ENCODE results near the gene NHS.
"Not testable (repeated sequence)": the region's sequence is repeated elsewhere in the genome, so short reads cannot be mapped to it uniquely, and the experiment has no call there.

Gene NHS

GRCh38 chrX:17415242-17415810 is 40.3 kb downstream of the NHS start:
- H3K4me1 Mint-ChIP-seq (ENCODE audit: low read depth), result peaks cover 29% of the 10 kb centered on the region
- no peak overlapping the region for H3K4me3 Mint-ChIP-seq
- H3K27ac Mint-ChIP-seq, result no peak overlapping the region
- H3K9me3 Mint-ChIP-seq, result no peaks in the 10 kb centered on the region
- H3K27me3 Mint-ChIP-seq, result peaks cover 6% of the 10 kb centered on the region
- H3K36me3 Mint-ChIP-seq (ENCODE audit: low read depth), result no peaks in the 10 kb centered on the region

GRCh38 chrX:17417372-17417771 is 42.4 kb downstream of the NHS start:
- H3K27me3 Mint-ChIP-seq, result peaks cover 8% of the 10 kb centered on the region
- peaks cover 29% of the 10 kb centered on the region for H3K4me1 Mint-ChIP-seq (ENCODE audit: low read depth)
- H3K9me3 Mint-ChIP-seq, result no peaks in the 10 kb centered on the region
- H3K36me3 Mint-ChIP-seq (ENCODE audit: low read depth), result no peaks in the 10 kb centered on the region
- no peak overlapping the region for H3K4me3 Mint-ChIP-seq
- H3K27ac Mint-ChIP-seq, result no peak overlapping the region

GRCh38 chrX:17425136-17425535 is 50.1 kb downstream of the NHS start:
- Mint-ChIP-seq H3K4me1 (ENCODE audit: low read depth) (no peaks in the 10 kb centered on the region), H3K27me3 (peaks cover 4% of the 10 kb centered on the region), H3K27ac (no peak overlapping the region), H3K4me3 (no peak overlapping the region), H3K9me3 (no peaks in the 10 kb centered on the region), H3K36me3 (ENCODE audit: low read depth) (no peaks in the 10 kb centered on the region)

GRCh38 chrX:17425551-17425950 is 50.6 kb downstream of the NHS start:
- Mint-ChIP-seq H3K27me3 (peaks cover 2% of the 10 kb centered on the region), H3K4me1 (ENCODE audit: low read depth) (no peaks in the 10 kb centered on the region), H3K27ac (no peak overlapping the region), H3K9me3 (no peaks in the 10 kb centered on the region), H3K4me3 (no peak overlapping the region), H3K36me3 (ENCODE audit: low read depth) (no peaks in the 10 kb centered on the region)

GRCh38 chrX:17431171-17431570 is 56.2 kb downstream of the NHS start:
- Mint-ChIP-seq H3K27ac (no peak overlapping the region), H3K36me3 (ENCODE audit: low read depth) (no peaks in the 10 kb centered on the region)

GRCh38 chrX:17432158-17432557 is 57.2 kb downstream of the NHS start:
- no peaks in the 10 kb centered on the region for H3K36me3 Mint-ChIP-seq (ENCODE audit: low read depth)
- no peak overlapping the region for H3K4me3 Mint-ChIP-seq
- no peak overlapping the region for H3K27ac Mint-ChIP-seq
- no peaks in the 10 kb centered on the region for H3K9me3 Mint-ChIP-seq
- H3K4me1 Mint-ChIP-seq (ENCODE audit: low read depth), result no peaks in the 10 kb centered on the region
- H3K27me3 Mint-ChIP-seq, result peaks cover 12% of the 10 kb centered on the region

More at GRCh38 chrX:17431171-17431570, 56.2 kb downstream of the NHS start:
- Mint-ChIP-seq H3K4me3 (no peak overlapping the region), H3K27me3 (peaks cover 12% of the 10 kb centered on the region), H3K4me1 (ENCODE audit: low read depth) (no peaks in the 10 kb centered on the region), H3K9me3 (no peaks in the 10 kb centered on the region)

- H3K4me1 Mint-ChIP-seq (ENCODE audit: low read depth), result no peaks in the 10 kb centered on the region
- H3K27ac Mint-ChIP-seq, result no peak overlapping the region
- H3K36me3 Mint-ChIP-seq (ENCODE audit: low read depth), result no peaks in the 10 kb centered on the region
- H3K27me3 Mint-ChIP-seq, result peaks cover 12% of the 10 kb centered on the region
- no peaks in the 10 kb centered on the region for H3K9me3 Mint-ChIP-seq
- H3K4me3 Mint-ChIP-seq, result no peak overlapping the region
Observed at GRCh38 chrX:17433965-17434364, 59.0 kb downstream of the NHS start.

GRCh38 chrX:17435476-17435875 is 60.5 kb downstream of the NHS start:
- peaks cover 11% of the 10 kb centered on the region for H3K27me3 Mint-ChIP-seq
- H3K36me3 Mint-ChIP-seq (ENCODE audit: low read depth), result no peaks in the 10 kb centered on the region
- no peaks in the 10 kb centered on the region for H3K9me3 Mint-ChIP-seq
- H3K4me3 Mint-ChIP-seq, result no peak overlapping the region
- H3K27ac Mint-ChIP-seq, result no peak overlapping the region
- no peaks in the 10 kb centered on the region for H3K4me1 Mint-ChIP-seq (ENCODE audit: low read depth)

GRCh38 chrX:17438221-17438620 is 63.2 kb downstream of the NHS start:
- Mint-ChIP-seq H3K36me3 (ENCODE audit: low read depth) (no peaks in the 10 kb centered on the region), H3K4me1 (ENCODE audit: low read depth) (peaks cover 3% of the 10 kb centered on the region), H3K4me3 (no peak overlapping the region), H3K9me3 (no peaks in the 10 kb centered on the region), H3K27me3 (no peaks in the 10 kb centered on the region), H3K27ac (no peak overlapping the region)

- H3K9me3 Mint-ChIP-seq, result no peaks in the 10 kb centered on the region
- no peak overlapping the region for H3K27ac Mint-ChIP-seq
- no peaks in the 10 kb centered on the region for H3K36me3 Mint-ChIP-seq (ENCODE audit: low read depth)
- peaks cover 3% of the 10 kb centered on the region for H3K4me1 Mint-ChIP-seq (ENCODE audit: low read depth)
- H3K27me3 Mint-ChIP-seq, result no peaks in the 10 kb centered on the region
- no peak overlapping the region for H3K4me3 Mint-ChIP-seq
Observed at GRCh38 chrX:17440258-17440657, 65.3 kb downstream of the NHS start.

GRCh38 chrX:17440836-17441235 is 65.8 kb downstream of the NHS start:
- Mint-ChIP-seq H3K36me3 (ENCODE audit: low read depth) (no peaks in the 10 kb centered on the region), H3K4me1 (ENCODE audit: low read depth) (peaks cover 3% of the 10 kb centered on the region), H3K4me3 (no peak overlapping the region), H3K27ac (no peak overlapping the region), H3K27me3 (no peaks in the 10 kb centered on the region), H3K9me3 (no peaks in the 10 kb centered on the region)

GRCh38 chrX:17441965-17442364 is 67.0 kb downstream of the NHS start:
- Mint-ChIP-seq H3K9me3 (no peaks in the 10 kb centered on the region), H3K36me3 (ENCODE audit: low read depth) (no peaks in the 10 kb centered on the region), H3K4me3 (no peak overlapping the region)

GRCh38 chrX:17442898-17443297 is 67.9 kb downstream of the NHS start:
- H3K9me3 Mint-ChIP-seq, result no peaks in the 10 kb centered on the region
- H3K27ac Mint-ChIP-seq, result no peak overlapping the region
- peaks cover 3% of the 10 kb centered on the region for H3K4me1 Mint-ChIP-seq (ENCODE audit: low read depth)
- H3K4me3 Mint-ChIP-seq, result no peak overlapping the region
- H3K36me3 Mint-ChIP-seq (ENCODE audit: low read depth), result no peaks in the 10 kb centered on the region
- no peaks in the 10 kb centered on the region for H3K27me3 Mint-ChIP-seq

More at GRCh38 chrX:17441965-17442364, 67.0 kb downstream of the NHS start:
- Mint-ChIP-seq H3K27me3 (no peaks in the 10 kb centered on the region), H3K27ac (no peak overlapping the region), H3K4me1 (ENCODE audit: low read depth) (peaks cover 3% of the 10 kb centered on the region)

- Mint-ChIP-seq H3K9me3 (no peaks in the 10 kb centered on the region), H3K27ac (no peak overlapping the region), H3K4me3 (no peak overlapping the region), H3K4me1 (ENCODE audit: low read depth) (peaks cover 3% of the 10 kb centered on the region), H3K36me3 (ENCODE audit: low read depth) (no peaks in the 10 kb centered on the region), H3K27me3 (no peaks in the 10 kb centered on the region)
Observed at GRCh38 chrX:17443556-17443955, 68.6 kb downstream of the NHS start.

- H3K4me3 Mint-ChIP-seq; H3K27ac Mint-ChIP-seq; H3K36me3 Mint-ChIP-seq (ENCODE audit: low read depth); H3K9me3 Mint-ChIP-seq; H3K4me1 Mint-ChIP-seq (ENCODE audit: low read depth); H3K27me3 Mint-ChIP-seq: not testable (repeated sequence)
Observed at GRCh38 chrX:17446269-17446668, 71.3 kb downstream of the NHS start.

- Mint-ChIP-seq H3K27ac (no peak overlapping the region), H3K9me3 (no peaks in the 10 kb centered on the region), H3K36me3 (ENCODE audit: low read depth) (no peaks in the 10 kb centered on the region), H3K4me3 (no peak overlapping the region), H3K4me1 (ENCODE audit: low read depth) (no peaks in the 10 kb centered on the region), H3K27me3 (no peaks in the 10 kb centered on the region)
Observed at GRCh38 chrX:17448188-17448587, 73.2 kb downstream of the NHS start.

Data from stimulated activated naive CD8-positive, alpha-beta T cell treated with anti-CD3 and anti-CD28 coated beads, Interleukin-15, Interleukin-2, amounts not matched to agents 100 ng/mL and 50 ng/mL, for 24 hours (primary cell).